D721Med (cell line): ENCODE measurements around the gene FBXW10.
A peak's percentile ranks its signal among the peaks of the same experiment; 100 is the strongest.
"Not testable (repeated sequence)": the region's sequence is repeated elsewhere in the genome, so short reads cannot be mapped to it uniquely, and the experiment has no call there.

Source experiments
- DNase-seq: peaks from one replicate; pipeline ENCODE4 v3.0.0; 2011; ENCODE audit warnings: low spot score; ENCODE audit not compliant: insufficient read length
- FAIRE-seq: peaks from 2 replicates; lab custom pipeline; 2011; peaks lifted over from hg19 to GRCh38; lab: Jason Lieb, UNC
- CTCF ChIP-seq: IDR thresholded peaks from 2 replicates; pipeline ENCODE4 v1.5.1; 2012; ENCODE audit warnings: mild to moderate bottlenecking, control low read depth; ENCODE audit not compliant: insufficient read depth; ENCODE audit errors: missing control alignments

FBXW10 gene

GRCh38 chr17:18796887-18797286, 53.0 kb downstream of the FBXW10 start:
- not testable (repeated sequence) for DNase-seq

GRCh38 chr17:18803458-18804245, 59.8 kb downstream of the FBXW10 start:
- FAIRE-seq, DNase-seq: not testable (repeated sequence)

More at GRCh38 chr17:18796887-18797286, 53.0 kb downstream of the FBXW10 start:
- FAIRE-seq, result not testable (repeated sequence)

DNA sequence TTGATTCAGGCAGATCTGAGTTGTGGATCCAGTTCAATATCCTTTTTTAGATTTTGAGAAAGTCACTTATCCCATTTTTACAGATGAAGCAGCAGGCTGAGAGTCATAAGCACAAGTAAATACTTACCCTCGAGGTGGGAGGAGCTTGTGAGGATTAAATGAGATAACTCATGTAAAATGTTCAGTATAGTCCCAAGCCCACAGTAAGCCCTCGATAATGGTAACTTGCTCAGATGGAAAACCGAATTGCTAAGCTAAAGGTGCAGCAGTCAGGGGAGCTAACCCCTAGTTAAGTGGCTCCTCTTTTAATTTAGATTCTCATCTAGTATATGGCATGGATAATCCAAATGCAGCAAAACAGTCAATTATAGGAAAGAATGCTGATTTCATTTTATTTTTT, 72.1 kb downstream of the FBXW10 start:
- not testable (repeated sequence) for DNase-seq, FAIRE-seq

GRCh38 chr17:18816489-18817371, 72.9 kb downstream of the FBXW10 start:
- peak; percentile 44 for TF ChIP-seq CTCF
- FAIRE-seq, result peak; percentile 94
- not testable (repeated sequence) for DNase-seq

- not testable (repeated sequence) for DNase-seq, FAIRE-seq
Observed at GRCh38 chr17:18821430-18821829, 77.6 kb downstream of the FBXW10 start.

- FAIRE-seq, DNase-seq: not testable (repeated sequence)
Observed at GRCh38 chr17:18827613-18828012, 83.8 kb downstream of the FBXW10 start.
